ENCODE data around the gene MYH7.

The MYH7 gene

GRCh38 chr14:23415821-23416778 is 19.4 kb downstream of the MYH7 start:
- H3K4me3 ChIP-seq (ENCODE audit: low read depth, low read length), result no peak overlapping the region
- TF ChIP-seq, protein P1, sequence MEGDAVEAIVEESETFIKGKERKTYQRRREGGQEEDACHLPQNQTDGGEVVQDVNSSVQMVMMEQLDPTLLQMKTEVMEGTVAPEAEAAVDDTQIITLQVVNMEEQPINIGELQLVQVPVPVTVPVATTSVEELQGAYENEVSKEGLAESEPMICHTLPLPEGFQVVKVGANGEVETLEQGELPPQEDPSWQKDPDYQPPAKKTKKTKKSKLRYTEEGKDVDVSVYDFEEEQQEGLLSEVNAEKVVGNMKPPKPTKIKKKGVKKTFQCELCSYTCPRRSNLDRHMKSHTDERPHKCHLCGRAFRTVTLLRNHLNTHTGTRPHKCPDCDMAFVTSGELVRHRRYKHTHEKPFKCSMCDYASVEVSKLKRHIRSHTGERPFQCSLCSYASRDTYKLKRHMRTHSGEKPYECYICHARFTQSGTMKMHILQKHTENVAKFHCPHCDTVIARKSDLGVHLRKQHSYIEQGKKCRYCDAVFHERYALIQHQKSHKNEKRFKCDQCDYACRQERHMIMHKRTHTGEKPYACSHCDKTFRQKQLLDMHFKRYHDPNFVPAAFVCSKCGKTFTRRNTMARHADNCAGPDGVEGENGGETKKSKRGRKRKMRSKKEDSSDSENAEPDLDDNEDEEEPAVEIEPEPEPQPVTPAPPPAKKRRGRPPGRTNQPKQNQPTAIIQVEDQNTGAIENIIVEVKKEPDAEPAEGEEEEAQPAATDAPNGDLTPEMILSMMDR (IDR thresholded peaks at IDR 0.05; ENCODE audit: borderline replicate concordance, insufficient read depth, low read depth, low read length), result no peak

DNA sequence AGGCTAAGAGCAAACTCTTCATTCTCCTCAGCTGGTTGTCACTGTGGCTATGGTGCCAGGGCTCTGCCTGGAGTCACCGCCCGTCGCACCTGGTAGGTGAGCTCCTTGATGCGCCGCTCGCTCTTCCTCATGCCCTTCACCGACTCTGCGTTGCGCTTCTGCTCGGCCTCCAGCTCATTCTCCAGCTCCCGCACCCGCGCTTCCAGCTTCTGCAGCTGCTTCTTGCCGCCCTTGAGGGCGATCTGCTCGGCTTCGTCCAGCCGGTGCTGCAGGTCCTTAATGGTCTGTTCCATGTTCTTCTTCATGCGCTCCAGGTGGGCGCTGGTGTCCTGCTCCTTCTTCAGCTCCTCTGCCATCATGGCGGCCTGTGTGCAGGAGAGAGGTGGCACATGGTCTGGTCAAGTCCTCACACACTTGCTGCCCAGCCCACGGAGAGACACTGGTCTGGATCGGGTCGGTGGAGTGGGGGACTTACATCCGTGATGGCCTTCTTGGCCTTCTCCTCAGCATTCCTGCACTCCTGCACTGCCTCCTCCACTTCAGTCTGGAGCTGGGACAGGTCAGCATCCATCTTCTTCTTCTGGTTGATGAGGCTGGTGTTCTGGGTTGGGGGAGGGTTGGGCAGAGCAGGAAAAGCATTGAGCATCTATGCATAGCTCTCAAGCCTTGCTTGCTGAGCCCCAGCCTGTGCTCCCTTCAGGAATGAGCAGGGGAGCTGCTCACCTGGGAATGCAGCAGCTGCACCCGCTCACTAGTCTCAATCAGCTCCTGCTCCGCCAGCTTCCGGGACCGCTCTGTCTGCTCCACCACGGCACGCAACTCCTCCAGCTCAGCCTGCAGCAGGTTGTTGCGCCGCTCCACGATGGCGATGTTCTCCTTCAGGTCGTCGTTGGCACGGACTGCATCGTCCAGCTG is 20.3 kb downstream of the MYH7 start:
- TF ChIP-seq, protein P1 (IDR thresholded peaks at IDR 0.05; ENCODE audit: borderline replicate concordance, insufficient read depth, low read depth, low read length), result no peak
- H3K4me3 ChIP-seq (ENCODE audit: low read depth, low read length), result no peak overlapping the region

GRCh38 chr14:23414254-23414653 is 21.2 kb downstream of the MYH7 start:
- no peak overlapping the region for H3K4me3 ChIP-seq (ENCODE audit: low read depth, low read length)
- TF ChIP-seq, protein P1 (IDR thresholded peaks at IDR 0.05; ENCODE audit: borderline replicate concordance, insufficient read depth, low read depth, low read length), result no peak

DNA sequence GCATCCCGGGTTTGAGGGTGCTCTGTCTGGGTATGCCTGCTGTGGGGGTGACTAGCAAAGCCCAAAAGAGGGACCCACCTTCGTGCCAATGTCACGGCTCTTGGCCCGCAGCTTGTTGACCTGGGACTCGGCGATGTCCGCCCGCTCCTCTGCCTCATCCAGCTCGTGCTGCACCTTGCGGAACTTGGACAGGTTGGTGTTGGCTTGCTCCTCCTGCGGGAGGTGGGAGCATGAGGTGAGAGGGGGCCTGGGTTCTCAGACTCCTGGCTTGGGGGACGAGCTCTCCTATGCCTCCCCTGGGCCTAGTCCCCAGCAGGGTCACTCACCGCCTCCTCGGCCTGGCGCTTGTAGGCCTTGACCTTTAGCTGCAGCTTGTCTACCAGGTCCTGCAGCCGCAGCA is 21.8 kb downstream of the MYH7 start:
- no peak overlapping the region for H3K4me3 ChIP-seq (ENCODE audit: low read depth, low read length)
- TF ChIP-seq, protein P1 (IDR thresholded peaks at IDR 0.05; ENCODE audit: borderline replicate concordance, insufficient read depth, low read depth, low read length), result no peak

GRCh38 chr14:23411563-23412525 is 23.6 kb downstream of the MYH7 start:
- TF ChIP-seq, protein P1 (IDR thresholded peaks at IDR 0.05; ENCODE audit: borderline replicate concordance, insufficient read depth, low read depth, low read length), result no peak
- H3K4me3 ChIP-seq (ENCODE audit: low read depth, low read length), result no peak overlapping the region

DNA sequence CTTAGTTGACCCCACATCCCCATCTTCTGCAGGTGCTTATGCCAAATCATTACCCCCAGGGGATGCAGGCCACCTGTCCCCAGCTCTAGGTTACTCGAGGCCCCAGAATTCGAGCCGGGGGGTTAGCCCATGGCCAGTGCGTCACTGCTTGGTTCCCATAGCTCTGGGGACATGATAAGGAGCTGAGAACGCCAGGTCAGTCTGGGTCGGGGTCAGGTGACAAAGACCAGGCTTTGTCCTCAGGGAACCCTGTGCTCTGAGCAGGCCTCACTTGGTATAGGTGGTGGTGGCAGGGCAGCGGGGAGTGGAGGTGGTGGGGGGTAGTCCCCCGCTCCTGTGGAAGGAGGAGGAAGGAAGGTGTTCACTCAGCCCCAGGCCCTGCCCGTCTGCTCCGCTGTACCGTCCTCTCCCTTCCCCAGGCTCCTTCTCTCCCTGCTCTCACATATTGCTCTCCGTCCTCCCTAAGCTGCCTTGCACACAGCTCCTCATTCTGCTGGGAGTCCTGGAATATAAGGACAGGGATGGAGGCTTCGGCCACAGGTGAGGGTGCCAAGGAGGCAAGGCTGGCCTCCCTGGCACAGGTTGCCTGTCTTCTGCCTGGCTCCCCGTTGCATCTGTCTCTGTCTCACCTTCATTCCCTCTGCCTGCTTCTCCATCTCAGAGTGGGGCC is 25.4 kb downstream of the MYH7 start:
- TF ChIP-seq, protein P1 (IDR thresholded peaks at IDR 0.05; ENCODE audit: borderline replicate concordance, insufficient read depth, low read depth, low read length), result no peak
- H3K4me3 ChIP-seq (ENCODE audit: low read depth, low read length), result no peak overlapping the region

All from GM12875 (cell line).